Fibroblast of villous mesenchyme (primary cell): ENCODE results near the gene PPP6R3. TPM values are rescaled to one million over a fixed set of nuclear protein-coding genes. Genes with fewer than 3 reads are reported as not detected.

Experiments
- DNase-seq: peaks from one replicate; pipeline ENCODE4 v3.0.0-alpha.2; 2010; ENCODE audit warnings: low read depth
- H3K4me3 ChIP-seq: 2 replicates; pipeline ENCODE4 v1.5.1; 2011; ENCODE audit warnings: low read depth, mild to moderate bottlenecking, low read length
- CTCF ChIP-seq: IDR thresholded peaks from 2 replicates; pipeline ENCODE4 v1.5.1; 2012; ENCODE audit warnings: low read depth, mild to moderate bottlenecking, low read length; ENCODE audit not compliant: insufficient read depth
- total RNA-seq: library from RNA; depleted of rRNA; stranded (reverse); fragments of >200 nt; gene quantifications from 2 replicates; pipeline ENCODE4 v1.2.3, GENCODE V29; 2012

PPP6R3 gene
- total RNA-seq, 1 donor = 218 TPM

GRCh38 chr11:68650801-68651200 lies 190.2 kb downstream of the PPP6R3 start:
- DNase-seq = no peak
- H3K4me3 ChIP-seq = no peak overlapping the region
- no peak for TF ChIP-seq CTCF

DNA sequence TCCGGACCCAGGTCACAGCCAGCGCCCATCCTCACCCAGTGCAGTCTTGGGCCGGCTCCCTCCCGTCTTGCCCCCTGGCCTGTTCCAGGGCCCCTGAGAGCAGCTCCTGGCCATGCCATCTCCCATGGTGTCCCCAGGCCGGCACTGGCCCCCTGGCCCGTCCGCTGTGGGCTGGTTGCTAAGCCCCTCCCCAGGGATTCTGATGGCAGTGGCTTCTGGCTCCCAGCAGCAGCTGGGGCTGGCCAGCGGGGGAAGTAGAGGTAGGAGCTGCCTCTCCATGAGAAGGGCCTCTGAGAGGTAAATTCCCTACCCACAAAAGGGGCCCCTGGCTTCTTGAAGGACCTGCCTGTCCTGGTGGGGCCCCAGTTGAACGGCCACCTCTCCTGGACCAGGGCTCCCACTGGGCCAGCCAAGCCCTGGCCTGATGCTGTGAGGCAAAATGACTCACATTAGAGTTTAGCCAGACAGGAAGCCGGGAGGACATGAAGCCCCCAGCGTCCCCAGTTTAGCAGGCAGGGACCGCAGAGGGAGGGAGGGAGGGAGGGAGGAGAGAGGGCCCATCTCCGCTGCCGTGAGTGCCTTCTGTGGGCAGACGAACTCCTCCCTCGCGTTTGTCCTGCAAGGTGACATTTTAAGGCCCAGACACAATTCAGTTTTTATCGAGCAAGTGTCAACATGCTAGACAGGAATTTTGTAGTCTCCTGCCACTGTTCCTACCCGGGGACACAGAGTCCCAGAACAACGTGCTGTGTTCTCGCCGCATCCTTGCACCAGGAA lies 190.8 kb downstream of the PPP6R3 start:
- no peak for TF ChIP-seq CTCF
- no peak overlapping the region for H3K4me3 ChIP-seq
- no peak for DNase-seq

GRCh38 chr11:68651985-68652682 lies 191.6 kb downstream of the PPP6R3 start:
- no peak for TF ChIP-seq CTCF
- DNase-seq = no peak
- no peak overlapping the region for H3K4me3 ChIP-seq

- no peak for DNase-seq
- TF ChIP-seq CTCF = no peak
- no peak overlapping the region for H3K4me3 ChIP-seq
Measured at GRCh38 chr11:68652683-68653156, 192.2 kb downstream of the PPP6R3 start.

DNA sequence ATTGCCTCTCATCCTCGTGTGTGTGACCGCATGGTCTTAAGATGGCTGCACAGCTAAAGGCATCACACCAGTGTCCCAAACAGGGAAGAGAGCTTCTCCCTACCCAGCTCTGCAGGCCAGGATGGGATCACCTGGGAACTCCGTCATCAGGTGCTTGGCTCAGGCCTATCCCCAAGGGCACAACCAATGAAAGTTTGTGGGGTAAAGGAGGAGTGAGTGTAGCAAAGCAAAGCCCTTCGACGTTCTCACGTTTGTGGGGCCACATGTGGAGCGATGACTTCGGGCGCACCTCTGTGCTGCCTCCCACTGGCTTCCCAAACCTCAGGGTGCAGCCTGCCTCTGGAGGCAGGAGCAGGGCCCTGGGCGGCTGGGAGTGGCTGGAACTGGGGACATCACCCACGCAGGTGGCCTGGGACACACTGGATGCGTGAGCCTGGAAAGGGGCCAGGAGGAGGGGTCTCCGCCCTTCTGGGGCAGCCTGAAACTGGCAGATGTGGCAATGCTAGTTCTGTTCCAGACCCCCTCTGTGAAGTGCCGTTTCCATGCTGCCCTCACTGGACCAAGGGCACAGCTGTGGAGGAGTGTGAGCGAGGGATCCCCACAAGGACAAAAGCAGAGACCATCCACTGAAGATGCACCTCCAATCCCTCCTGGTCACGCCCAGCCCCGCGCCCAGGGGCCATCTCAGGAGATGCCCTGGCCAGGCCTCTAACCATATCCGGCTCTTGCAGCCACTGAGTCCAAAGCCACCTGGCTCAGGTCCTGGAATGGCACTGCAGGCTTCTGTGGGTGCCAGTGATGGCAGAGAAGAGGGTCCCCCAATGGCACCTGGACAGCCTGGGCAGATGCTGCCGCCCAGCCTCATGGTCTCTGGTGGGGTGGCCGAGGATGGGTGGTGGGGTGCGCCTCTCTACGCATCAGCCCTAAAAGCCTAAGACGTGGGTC lies 193.2 kb downstream of the PPP6R3 start:
- no peak overlapping the region for H3K4me3 ChIP-seq
- no peak for TF ChIP-seq CTCF
- DNase-seq = no peak

DNA sequence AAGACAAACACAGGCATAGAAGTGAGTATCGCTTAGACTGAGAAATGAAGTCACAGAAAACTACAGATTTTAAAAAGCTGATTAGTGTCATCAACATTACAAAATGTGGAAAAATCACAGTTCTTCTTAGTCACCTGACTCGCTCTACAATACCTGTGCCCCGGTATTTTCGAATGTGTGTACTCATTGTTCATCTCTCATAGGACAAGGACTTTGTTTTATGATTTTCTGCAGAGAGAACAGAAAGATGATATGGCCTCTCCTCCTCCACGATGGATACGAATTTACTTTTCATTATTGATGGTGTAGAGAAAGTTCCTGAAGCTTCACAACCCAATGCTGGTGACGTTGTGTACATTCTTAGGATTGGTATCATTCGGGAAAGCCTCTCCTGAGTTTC lies 194.4 kb downstream of the PPP6R3 start:
- TF ChIP-seq CTCF = no peak

More for the DNA sequence above, 194.4 kb downstream of the PPP6R3 start:
- no peak overlapping the region for H3K4me3 ChIP-seq
- no peak for DNase-seq
